22Rv1 (cell line): ENCODE results near the gene LBHD2.

Experiments used
- ZFX ChIP-seq: fragments of 450-650 bp; IDR thresholded peaks from 2 replicates; pipeline ENCODE4 v1.6.1; 2017; ENCODE audit warnings: antibody characterized with exemption, borderline replicate concordance
- TF ChIP-seq, protein P1 (sequence below): fragments of 450-650 bp; IDR thresholded peaks from 2 replicates; pipeline ENCODE4 v1.5.1; 2017; ENCODE audit warnings: mild to moderate bottlenecking

GRCh38 chr14:103134405-103134804, 50.4 kb downstream of the LBHD2 start:
- TF ChIP-seq, protein P1, sequence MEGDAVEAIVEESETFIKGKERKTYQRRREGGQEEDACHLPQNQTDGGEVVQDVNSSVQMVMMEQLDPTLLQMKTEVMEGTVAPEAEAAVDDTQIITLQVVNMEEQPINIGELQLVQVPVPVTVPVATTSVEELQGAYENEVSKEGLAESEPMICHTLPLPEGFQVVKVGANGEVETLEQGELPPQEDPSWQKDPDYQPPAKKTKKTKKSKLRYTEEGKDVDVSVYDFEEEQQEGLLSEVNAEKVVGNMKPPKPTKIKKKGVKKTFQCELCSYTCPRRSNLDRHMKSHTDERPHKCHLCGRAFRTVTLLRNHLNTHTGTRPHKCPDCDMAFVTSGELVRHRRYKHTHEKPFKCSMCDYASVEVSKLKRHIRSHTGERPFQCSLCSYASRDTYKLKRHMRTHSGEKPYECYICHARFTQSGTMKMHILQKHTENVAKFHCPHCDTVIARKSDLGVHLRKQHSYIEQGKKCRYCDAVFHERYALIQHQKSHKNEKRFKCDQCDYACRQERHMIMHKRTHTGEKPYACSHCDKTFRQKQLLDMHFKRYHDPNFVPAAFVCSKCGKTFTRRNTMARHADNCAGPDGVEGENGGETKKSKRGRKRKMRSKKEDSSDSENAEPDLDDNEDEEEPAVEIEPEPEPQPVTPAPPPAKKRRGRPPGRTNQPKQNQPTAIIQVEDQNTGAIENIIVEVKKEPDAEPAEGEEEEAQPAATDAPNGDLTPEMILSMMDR, result no peak
- TF ChIP-seq ZFX, result no peak
